Osteocyte (in vitro differentiated cells): ENCODE results near the gene SNX32. TPM values are rescaled to one million over a fixed set of nuclear protein-coding genes. Genes with fewer than 3 reads are reported as not detected.

Source experiments
- DNase-seq: peaks from one replicate; pipeline ENCODE4 v3.0.0; 2021; ENCODE audit warnings: mixed read lengths; ENCODE audit not compliant: unreplicated experiment; ENCODE audit errors: extremely low spot score
- H3K27ac Mint-ChIP-seq: one replicate; pipeline ENCODE4 v1.8.0; 2021; ENCODE audit warnings: mild to moderate bottlenecking, mixed read lengths; ENCODE audit not compliant: unreplicated experiment
- H3K27me3 Mint-ChIP-seq: one replicate; pipeline ENCODE4 v1.8.0; 2021; ENCODE audit warnings: mixed read lengths; ENCODE audit not compliant: unreplicated experiment
- H3K36me3 Mint-ChIP-seq: one replicate; pipeline ENCODE4 v1.8.0; 2021; ENCODE audit warnings: mixed read lengths; ENCODE audit not compliant: unreplicated experiment
- H3K4me1 Mint-ChIP-seq: one replicate; pipeline ENCODE4 v1.8.0; 2021; ENCODE audit warnings: mixed read lengths; ENCODE audit not compliant: unreplicated experiment
- H3K4me3 Mint-ChIP-seq: one replicate; pipeline ENCODE4 v1.8.0; 2021; ENCODE audit warnings: mild to moderate bottlenecking, moderate library complexity, mixed read lengths; ENCODE audit not compliant: unreplicated experiment
- H3K9me3 Mint-ChIP-seq: one replicate; pipeline ENCODE4 v1.8.0; 2021; ENCODE audit warnings: mixed read lengths; ENCODE audit not compliant: unreplicated experiment
- CTCF ChIP-seq: fragments of 200-600 bp; sonication (generic); IDR thresholded peaks from 2 replicates; pipeline ENCODE4 v1.5.0; 2021; ENCODE audit warnings: antibody characterized with exemption, mild to moderate bottlenecking, moderate library complexity
- total RNA-seq: library from RNA; stranded (reverse); gene quantifications from 2 replicates; pipeline ENCODE4 v1.2.1, GENCODE V29; 2021

The SNX32 gene
- total RNA-seq, 1 donor from 2014 or later = 4.0 TPM

DNA sequence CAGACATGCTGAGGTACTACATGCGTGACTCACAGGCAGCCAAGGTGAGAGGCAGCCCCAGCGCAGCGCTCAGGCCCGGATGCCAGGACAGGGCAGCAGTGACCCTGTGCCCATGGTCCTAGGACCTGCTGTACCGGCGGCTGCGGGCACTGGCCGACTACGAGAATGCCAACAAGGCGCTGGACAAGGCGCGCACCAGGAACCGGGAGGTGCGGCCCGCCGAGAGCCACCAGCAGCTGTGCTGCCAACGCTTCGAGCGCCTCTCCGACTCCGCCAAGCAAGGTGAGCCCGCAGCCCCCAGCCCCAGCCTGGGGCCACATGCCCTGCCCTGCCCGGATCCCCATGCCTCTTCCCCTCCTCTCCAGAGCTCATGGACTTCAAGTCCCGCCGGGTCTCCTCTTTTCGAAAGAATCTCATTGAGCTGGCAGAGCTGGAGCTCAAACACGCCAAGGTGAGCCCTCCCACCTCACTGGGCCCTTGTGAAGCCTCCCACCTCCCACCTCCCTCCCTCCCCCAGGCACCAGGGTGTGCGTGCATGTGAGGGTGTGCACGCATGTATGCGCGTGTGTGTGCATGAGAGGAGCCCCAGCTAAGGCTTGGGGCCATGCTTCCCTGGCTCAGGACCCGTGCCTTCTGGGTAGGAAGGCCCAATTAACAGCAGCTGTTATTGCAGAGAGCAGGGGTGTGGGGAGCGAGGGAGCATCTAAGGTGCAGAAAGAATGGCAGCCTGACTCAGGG is 18.9 kb downstream of the SNX32 start:
- no peak overlapping the region for H3K4me3 Mint-ChIP-seq
- peaks cover 23% of the 10 kb centered on the region for H3K4me1 Mint-ChIP-seq
- TF ChIP-seq CTCF = no peak
- H3K36me3 Mint-ChIP-seq = peaks cover 49% of the 10 kb centered on the region
- H3K27me3 Mint-ChIP-seq = no peaks in the 10 kb centered on the region
- DNase-seq = peak; percentile 85
- peaks cover 4% of the 10 kb centered on the region for H3K9me3 Mint-ChIP-seq
- H3K27ac Mint-ChIP-seq = no peak overlapping the region

DNA sequence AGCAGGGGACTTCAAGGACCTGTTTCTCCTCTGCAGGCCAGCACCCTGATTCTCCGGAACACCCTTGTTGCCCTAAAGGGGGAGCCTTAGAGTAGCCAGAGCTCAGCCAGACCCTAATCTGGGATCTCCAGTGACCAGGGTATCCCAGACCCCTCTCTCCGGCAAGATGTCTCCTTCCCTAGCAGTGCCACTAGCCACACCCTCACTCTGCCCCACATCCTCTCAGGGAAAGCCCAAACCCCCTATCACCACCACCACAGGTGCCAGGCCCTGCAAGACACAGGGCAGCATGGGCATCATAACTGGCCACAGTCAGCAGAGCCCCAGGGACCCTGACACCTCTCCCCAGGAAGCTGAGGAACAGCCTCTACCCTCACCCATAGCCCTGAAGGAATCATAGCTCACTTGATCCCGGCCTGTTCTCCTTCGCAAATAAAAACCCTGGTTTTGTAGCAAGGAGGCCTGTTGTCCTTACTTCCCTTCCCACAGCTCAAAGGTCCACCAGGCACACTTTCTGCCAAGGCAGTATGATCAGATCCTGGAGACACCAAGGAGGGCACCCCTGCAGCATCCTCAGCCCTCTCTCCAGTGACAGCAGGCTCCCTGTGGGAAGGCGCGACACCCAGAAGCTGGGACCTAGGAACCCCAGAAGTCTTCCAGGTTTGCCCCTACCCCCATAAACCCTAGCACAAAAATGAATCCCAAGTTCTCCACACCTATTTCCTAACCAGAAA is 19.6 kb downstream of the SNX32 start:
- Mint-ChIP-seq H3K9me3 (peaks cover 4% of the 10 kb centered on the region), H3K4me1 (peaks cover 25% of the 10 kb centered on the region), H3K27me3 (no peaks in the 10 kb centered on the region), H3K27ac (no peak overlapping the region), H3K36me3 (peaks cover 49% of the 10 kb centered on the region), H3K4me3 (no peak overlapping the region)
- no peak for TF ChIP-seq CTCF
- DNase-seq = no peak

- no peak for TF ChIP-seq CTCF
- DNase-seq = no peak
- Mint-ChIP-seq H3K4me3 (peak overlapping the region; percentile 10), H3K36me3 (peaks cover 49% of the 10 kb centered on the region), H3K9me3 (peaks cover 4% of the 10 kb centered on the region), H3K27me3 (no peaks in the 10 kb centered on the region), H3K27ac (no peak overlapping the region), H3K4me1 (peaks cover 29% of the 10 kb centered on the region)
Observed at GRCh38 chr11:65854161-65854592, 20.4 kb downstream of the SNX32 start.

DNA sequence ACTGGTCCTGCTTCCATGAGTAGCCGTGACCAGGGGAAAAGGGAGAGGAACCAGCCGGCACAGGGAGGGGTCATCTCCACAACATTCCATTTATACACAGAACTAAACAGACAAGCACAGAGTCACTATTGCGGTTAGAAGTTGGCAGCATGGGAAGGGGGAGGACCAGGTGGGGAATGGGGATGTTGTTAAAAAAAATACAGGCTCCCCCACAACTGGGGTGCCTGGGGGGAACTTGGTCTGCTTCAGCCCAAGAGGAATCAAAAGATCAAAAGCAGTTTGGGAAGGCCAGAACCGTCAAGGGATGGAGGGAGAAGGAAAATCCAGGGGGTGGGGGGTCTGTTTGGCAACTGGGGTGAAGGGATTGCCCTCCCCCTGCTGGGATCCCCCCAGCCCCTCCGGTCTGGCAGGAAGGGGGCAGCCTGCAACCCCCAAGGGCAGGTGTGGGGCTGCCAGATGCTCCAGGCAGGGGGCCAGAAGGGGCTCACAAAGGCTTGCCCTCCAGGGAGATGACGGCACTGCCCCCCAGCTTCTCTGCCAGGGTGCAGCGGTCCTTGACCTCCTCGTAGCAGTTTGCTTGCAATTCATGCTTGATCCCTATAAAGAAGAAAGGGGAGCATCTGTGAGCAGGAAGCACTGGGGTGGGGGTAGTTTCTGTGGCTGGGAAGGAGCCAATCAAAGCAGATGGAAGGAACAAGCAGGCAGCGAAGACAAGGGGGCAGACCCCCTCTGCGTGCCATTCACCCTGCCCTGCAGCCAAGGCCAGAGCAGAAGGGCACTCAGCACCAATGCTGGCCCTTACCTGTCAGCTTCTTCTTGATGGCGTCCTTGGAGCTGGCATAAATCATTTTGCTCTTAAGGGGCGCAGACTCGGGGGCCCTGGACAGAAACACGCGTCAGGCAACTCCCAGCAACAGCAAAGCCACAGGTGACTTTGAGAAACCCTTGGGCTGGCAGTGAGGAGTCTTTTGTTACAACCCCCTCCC is 21.4 kb downstream of the SNX32 start:
- no peak overlapping the region for H3K27ac Mint-ChIP-seq

More for the DNA sequence above, 21.4 kb downstream of the SNX32 start:
- Mint-ChIP-seq H3K4me1 (peaks cover 35% of the 10 kb centered on the region), H3K9me3 (peaks cover 4% of the 10 kb centered on the region), H3K4me3 (peak overlapping the region; percentile 83), H3K27me3 (no peaks in the 10 kb centered on the region), H3K36me3 (peaks cover 47% of the 10 kb centered on the region)
- no peak for DNase-seq
- no peak for TF ChIP-seq CTCF
